GM18870 (cell line): ENCODE data around the gene GPRC5C.

Experiments
- ATAC-seq: cut with Tn5 transposase; IDR thresholded peaks from one replicate; pipeline ENCODE4 v1.9.1; 2021; ENCODE audit warnings: moderate library complexity; ENCODE audit not compliant: unreplicated experiment

GPRC5C gene

GRCh38 chr17:74451557-74451956, 19.7 kb downstream of the GPRC5C start:
- no peak for ATAC-seq

- ATAC-seq = no peak
These were observed 20.3 kb downstream of the GPRC5C start for GRCh38 chr17:74452033-74452840.

GRCh38 chr17:74452841-74453661, 21.2 kb downstream of the GPRC5C start:
- no peak for ATAC-seq

- no peak for ATAC-seq
These were observed 21.8 kb downstream of the GPRC5C start for GRCh38 chr17:74453665-74454196.

GRCh38 chr17:74454197-74455024, 22.5 kb downstream of the GPRC5C start:
- no peak for ATAC-seq

- ATAC-seq = no peak
These were observed 23.2 kb downstream of the GPRC5C start for GRCh38 chr17:74455025-74455545.

GRCh38 chr17:74455821-74456220, 23.9 kb downstream of the GPRC5C start:
- no peak for ATAC-seq

- no peak for ATAC-seq
These were observed 25.4 kb downstream of the GPRC5C start for GRCh38 chr17:74457146-74457819.

GRCh38 chr17:74457820-74458166, 25.9 kb downstream of the GPRC5C start:
- ATAC-seq = no peak

- no peak for ATAC-seq
These were observed 26.9 kb downstream of the GPRC5C start for GRCh38 chr17:74458835-74459234.

- ATAC-seq = no peak
These were observed 27.7 kb downstream of the GPRC5C start for GRCh38 chr17:74459622-74460021.

- no peak for ATAC-seq
These were observed 28.4 kb downstream of the GPRC5C start for GRCh38 chr17:74460241-74460640.

GRCh38 chr17:74460996-74461395, 29.1 kb downstream of the GPRC5C start:
- ATAC-seq = no peak

- no peak for ATAC-seq
These were observed 29.7 kb downstream of the GPRC5C start for GRCh38 chr17:74461611-74462010.

- no peak for ATAC-seq
These were observed 33.0 kb downstream of the GPRC5C start for GRCh38 chr17:74464730-74465377.

- no peak for ATAC-seq
These were observed 33.7 kb downstream of the GPRC5C start for GRCh38 chr17:74465378-74466110.

- ATAC-seq = no peak
These were observed 34.4 kb downstream of the GPRC5C start, which contains the start of gene CD300A for GRCh38 chr17:74466111-74466827. Gene CD300A (plus strand): TSS chr17:74466634. CDS start chr17:74466704, 70 bp downstream.

- no peak for ATAC-seq
These were observed 34.9 kb downstream of the GPRC5C start for GRCh38 chr17:74466828-74467184.
